ENCODE data around the gene LEAP2. TPM values are rescaled to one million over a fixed set of nuclear protein-coding genes. Genes with fewer than 3 reads are reported as not detected.

LEAP2 gene
- total and polyA plus RNA-seq, 2 of the 8 experiments (the other 6 are each of a cell fraction or from before 2014, with no cell fraction given), result 1.8 to 2.9 TPM

DNA sequence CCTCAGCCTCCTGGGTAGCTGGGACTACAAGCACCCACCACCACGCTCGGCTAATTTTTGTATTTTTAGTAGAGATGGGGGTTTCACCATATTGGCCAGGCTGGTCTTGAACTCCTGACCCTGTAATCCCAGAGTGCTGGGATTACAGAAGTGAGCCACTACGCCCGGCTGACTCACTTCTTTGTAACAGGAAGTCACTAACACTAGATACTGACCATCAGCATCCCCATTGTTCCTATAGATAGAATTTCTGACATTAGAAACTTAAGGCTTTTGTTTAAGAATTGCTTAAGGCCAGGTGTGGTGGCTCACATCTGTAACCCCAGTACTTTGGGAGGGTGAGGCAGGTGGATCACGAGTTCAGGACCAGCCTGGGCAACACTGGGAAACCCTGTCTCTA is 42.2 kb downstream of the LEAP2 start (continued):
- TF ChIP-seq JUND (IDR thresholded peaks at IDR 0.05; ENCODE audit: low read length) (no peak), YY1 (IDR thresholded peaks at IDR 0.05; ENCODE audit: low read depth, low read length) (no peak), HDAC6 (IDR thresholded peaks at IDR 0.05; ENCODE audit: low read depth, low read length) (no peak), TAF7 (optimal IDR thresholded peaks at IDR 0.05; ENCODE audit: borderline replicate concordance, low read depth, low read length) (no peak)

All from H1 (cell line).